Measurements from ENCODE around the gene PSMD3. TPM values are rescaled to one million over a fixed set of nuclear protein-coding genes. Genes with fewer than 3 reads are reported as not detected.

The PSMD3 gene
- total and polyA plus RNA-seq, 4 donors = 30.7 to 80.7 (median 66.3) TPM

DNA sequence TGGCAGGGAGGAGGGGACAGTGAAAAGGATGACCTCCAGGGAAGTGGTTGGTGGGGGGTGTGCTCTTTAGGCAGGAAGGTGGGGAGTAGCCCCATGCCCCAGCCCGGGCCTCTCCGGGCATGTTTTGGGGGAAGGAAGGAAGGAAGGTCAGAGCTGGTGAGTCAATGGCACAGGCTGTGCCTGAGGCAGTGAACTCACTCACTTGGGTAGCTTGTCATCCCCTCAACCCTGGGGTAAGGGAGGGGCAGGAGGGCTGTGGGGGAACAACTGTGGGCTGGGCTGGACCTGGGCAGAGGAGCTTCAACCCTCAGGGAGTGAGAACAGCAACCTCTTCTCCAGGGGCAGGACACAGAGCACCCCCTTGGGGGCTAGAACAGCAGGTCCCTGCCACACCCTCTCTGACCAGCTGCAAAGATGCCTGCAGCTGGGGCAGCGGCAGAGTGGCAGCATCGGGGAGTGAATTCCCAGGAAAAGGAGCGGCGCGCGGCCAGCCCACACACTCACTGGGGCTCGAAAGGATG is 40.9 kb downstream of the PSMD3 start:
- no peak overlapping the region for H3K27ac ChIP-seq (ENCODE audit: low read depth in 1 of 2, low read length in 2 of 2)
- TF ChIP-seq YY1 (IDR thresholded peaks at IDR 0.05) (no peak), SP1 (IDR thresholded peaks at IDR 0.05) (no peak), NR2F2 (IDR thresholded peaks at IDR 0.05) (no peak), EGR1 (IDR thresholded peaks at IDR 0.05; ENCODE audit: low read depth in 2 of 2) (no peak), HNF4G (IDR thresholded peaks at IDR 0.05) (no peak), FOXA2 (IDR thresholded peaks at IDR 0.05) (no peak), JUND (IDR thresholded peaks at IDR 0.05) (no peak), RXRA (IDR thresholded peaks at IDR 0.05) (no peak), GABPA (IDR thresholded peaks at IDR 0.05 in 1 of 2, conservative IDR thresholded peaks at IDR 0.05 in 1 of 2) (no peak), FOXA1 (IDR thresholded peaks at IDR 0.05) (no peak), RAD21 (IDR thresholded peaks at IDR 0.05) (no peak), TAF1 (conservative IDR thresholded peaks at IDR 0.05) (no peak)
- TF ChIP-seq, protein P1, sequence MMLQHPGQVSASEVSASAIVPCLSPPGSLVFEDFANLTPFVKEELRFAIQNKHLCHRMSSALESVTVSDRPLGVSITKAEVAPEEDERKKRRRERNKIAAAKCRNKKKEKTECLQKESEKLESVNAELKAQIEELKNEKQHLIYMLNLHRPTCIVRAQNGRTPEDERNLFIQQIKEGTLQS (IDR thresholded peaks at IDR 0.05) = no peak
- TF ChIP-seq, protein P2, sequence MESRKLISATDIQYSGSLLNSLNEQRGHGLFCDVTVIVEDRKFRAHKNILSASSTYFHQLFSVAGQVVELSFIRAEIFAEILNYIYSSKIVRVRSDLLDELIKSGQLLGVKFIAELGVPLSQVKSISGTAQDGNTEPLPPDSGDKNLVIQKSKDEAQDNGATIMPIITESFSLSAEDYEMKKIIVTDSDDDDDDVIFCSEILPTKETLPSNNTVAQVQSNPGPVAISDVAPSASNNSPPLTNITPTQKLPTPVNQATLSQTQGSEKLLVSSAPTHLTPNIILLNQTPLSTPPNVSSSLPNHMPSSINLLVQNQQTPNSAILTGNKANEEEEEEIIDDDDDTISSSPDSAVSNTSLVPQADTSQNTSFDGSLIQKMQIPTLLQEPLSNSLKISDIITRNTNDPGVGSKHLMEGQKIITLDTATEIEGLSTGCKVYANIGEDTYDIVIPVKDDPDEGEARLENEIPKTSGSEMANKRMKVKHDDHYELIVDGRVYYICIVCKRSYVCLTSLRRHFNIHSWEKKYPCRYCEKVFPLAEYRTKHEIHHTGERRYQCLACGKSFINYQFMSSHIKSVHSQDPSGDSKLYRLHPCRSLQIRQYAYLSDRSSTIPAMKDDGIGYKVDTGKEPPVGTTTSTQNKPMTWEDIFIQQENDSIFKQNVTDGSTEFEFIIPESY (IDR thresholded peaks at IDR 0.05) = no peak
- no peaks in the 10 kb centered on the region for H3K9me3 ChIP-seq (ENCODE audit: control insufficient read depth in 4 of 4, low read length in 3 of 4)
- no peaks in the 10 kb centered on the region for H3K27me3 ChIP-seq (ENCODE audit: control insufficient read depth in 4 of 4, insufficient read depth in 4 of 4, low read length in 3 of 4)
- WGBS = 92% methylated on average over 9 of the region's 9 CpGs
- H3K4me1 ChIP-seq (ENCODE audit: control insufficient read depth in 4 of 4, insufficient read depth in 4 of 4, low read length in 3 of 4) = peaks cover 0 to 14% (median 2%) of the 10 kb centered on the region in 4 donors
- no peak overlapping the region for H3K4me3 ChIP-seq (ENCODE audit: low read depth in 1 of 3, low read length in 3 of 3)
- peaks cover 5 to 32% (median 12%) of the 10 kb centered on the region in 4 donors for H3K36me3 ChIP-seq (ENCODE audit: control insufficient read depth in 4 of 4, insufficient read depth in 3 of 4, low read depth in 1 of 4, low read length in 3 of 4)
- no peak for DNase-seq (ENCODE audit: low spot score)
- no peak overlapping the region for H3K9ac ChIP-seq (ENCODE audit: low read depth in 1 of 2, low read length in 2 of 2)

DNA sequence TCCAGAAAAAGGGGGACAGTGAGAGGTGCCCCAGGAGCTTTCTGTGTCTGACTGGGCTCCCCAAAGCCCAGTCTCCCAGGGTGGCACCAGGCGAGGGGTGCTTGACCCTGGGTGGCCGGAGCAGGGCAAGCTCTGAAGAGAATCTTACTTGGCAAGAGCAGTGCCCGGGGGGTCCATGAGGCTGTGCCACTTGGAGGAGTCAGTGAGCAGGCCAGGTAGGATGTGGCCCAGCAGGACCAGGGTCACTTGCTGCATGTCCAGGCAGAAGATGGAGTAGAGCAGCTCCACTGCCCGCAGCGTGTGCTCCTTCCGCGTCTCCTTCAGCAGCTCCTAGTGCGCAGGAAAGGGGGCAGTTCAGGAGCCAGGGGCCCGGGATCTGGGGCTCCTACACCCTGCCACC is 41.9 kb downstream of the PSMD3 start:
- no peak for DNase-seq (ENCODE audit: low spot score)
- TF ChIP-seq, protein P3, sequence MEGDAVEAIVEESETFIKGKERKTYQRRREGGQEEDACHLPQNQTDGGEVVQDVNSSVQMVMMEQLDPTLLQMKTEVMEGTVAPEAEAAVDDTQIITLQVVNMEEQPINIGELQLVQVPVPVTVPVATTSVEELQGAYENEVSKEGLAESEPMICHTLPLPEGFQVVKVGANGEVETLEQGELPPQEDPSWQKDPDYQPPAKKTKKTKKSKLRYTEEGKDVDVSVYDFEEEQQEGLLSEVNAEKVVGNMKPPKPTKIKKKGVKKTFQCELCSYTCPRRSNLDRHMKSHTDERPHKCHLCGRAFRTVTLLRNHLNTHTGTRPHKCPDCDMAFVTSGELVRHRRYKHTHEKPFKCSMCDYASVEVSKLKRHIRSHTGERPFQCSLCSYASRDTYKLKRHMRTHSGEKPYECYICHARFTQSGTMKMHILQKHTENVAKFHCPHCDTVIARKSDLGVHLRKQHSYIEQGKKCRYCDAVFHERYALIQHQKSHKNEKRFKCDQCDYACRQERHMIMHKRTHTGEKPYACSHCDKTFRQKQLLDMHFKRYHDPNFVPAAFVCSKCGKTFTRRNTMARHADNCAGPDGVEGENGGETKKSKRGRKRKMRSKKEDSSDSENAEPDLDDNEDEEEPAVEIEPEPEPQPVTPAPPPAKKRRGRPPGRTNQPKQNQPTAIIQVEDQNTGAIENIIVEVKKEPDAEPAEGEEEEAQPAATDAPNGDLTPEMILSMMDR (IDR thresholded peaks at IDR 0.05; ENCODE audit: low read depth, low read length, missing input control) = no peak
- no peak for TF ChIP-seq SP1 (IDR thresholded peaks at IDR 0.05)
- TF ChIP-seq GABPA (IDR thresholded peaks at IDR 0.05 in 1 of 2, conservative IDR thresholded peaks at IDR 0.05 in 1 of 2) = no peak
- TF ChIP-seq, protein P4, sequence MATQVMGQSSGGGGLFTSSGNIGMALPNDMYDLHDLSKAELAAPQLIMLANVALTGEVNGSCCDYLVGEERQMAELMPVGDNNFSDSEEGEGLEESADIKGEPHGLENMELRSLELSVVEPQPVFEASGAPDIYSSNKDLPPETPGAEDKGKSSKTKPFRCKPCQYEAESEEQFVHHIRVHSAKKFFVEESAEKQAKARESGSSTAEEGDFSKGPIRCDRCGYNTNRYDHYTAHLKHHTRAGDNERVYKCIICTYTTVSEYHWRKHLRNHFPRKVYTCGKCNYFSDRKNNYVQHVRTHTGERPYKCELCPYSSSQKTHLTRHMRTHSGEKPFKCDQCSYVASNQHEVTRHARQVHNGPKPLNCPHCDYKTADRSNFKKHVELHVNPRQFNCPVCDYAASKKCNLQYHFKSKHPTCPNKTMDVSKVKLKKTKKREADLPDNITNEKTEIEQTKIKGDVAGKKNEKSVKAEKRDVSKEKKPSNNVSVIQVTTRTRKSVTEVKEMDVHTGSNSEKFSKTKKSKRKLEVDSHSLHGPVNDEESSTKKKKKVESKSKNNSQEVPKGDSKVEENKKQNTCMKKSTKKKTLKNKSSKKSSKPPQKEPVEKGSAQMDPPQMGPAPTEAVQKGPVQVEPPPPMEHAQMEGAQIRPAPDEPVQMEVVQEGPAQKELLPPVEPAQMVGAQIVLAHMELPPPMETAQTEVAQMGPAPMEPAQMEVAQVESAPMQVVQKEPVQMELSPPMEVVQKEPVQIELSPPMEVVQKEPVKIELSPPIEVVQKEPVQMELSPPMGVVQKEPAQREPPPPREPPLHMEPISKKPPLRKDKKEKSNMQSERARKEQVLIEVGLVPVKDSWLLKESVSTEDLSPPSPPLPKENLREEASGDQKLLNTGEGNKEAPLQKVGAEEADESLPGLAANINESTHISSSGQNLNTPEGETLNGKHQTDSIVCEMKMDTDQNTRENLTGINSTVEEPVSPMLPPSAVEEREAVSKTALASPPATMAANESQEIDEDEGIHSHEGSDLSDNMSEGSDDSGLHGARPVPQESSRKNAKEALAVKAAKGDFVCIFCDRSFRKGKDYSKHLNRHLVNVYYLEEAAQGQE (IDR thresholded peaks at IDR 0.05) = no peak
- no peak for TF ChIP-seq FOXA1 (IDR thresholded peaks at IDR 0.05)
- TF ChIP-seq RXRA (IDR thresholded peaks at IDR 0.05) = no peak
- no peak for TF ChIP-seq TAF1 (conservative IDR thresholded peaks at IDR 0.05)
- no peak for TF ChIP-seq YY1 (IDR thresholded peaks at IDR 0.05)
- TF ChIP-seq RAD21 (IDR thresholded peaks at IDR 0.05) = no peak
- TF ChIP-seq, protein P5, sequence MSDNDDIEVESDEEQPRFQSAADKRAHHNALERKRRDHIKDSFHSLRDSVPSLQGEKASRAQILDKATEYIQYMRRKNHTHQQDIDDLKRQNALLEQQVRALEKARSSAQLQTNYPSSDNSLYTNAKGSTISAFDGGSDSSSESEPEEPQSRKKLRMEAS (IDR thresholded peaks at IDR 0.05) = no peak
- 96% methylated on average over 9 of the region's 9 CpGs for WGBS
- H3K36me3 ChIP-seq (ENCODE audit: control insufficient read depth in 4 of 4, insufficient read depth in 3 of 4, low read depth in 1 of 4, low read length in 3 of 4) = peaks cover 5 to 32% (median 12%) of the 10 kb centered on the region in 4 donors
- no peak overlapping the region for H3K9ac ChIP-seq (ENCODE audit: low read depth in 1 of 2, low read length in 2 of 2)
- no peaks in the 10 kb centered on the region for H3K27me3 ChIP-seq (ENCODE audit: control insufficient read depth in 4 of 4, insufficient read depth in 4 of 4, low read length in 3 of 4)
- peaks cover 2 to 21% (median 7%) of the 10 kb centered on the region in 4 donors for H3K4me1 ChIP-seq (ENCODE audit: control insufficient read depth in 4 of 4, insufficient read depth in 4 of 4, low read length in 3 of 4)
- H3K9me3 ChIP-seq (ENCODE audit: control insufficient read depth in 4 of 4, low read length in 3 of 4) = no peaks in the 10 kb centered on the region
- H3K27ac ChIP-seq (ENCODE audit: low read depth in 1 of 2, low read length in 2 of 2) = no peak overlapping the region
- no peak overlapping the region for H3K4me3 ChIP-seq (ENCODE audit: low read depth in 1 of 3, low read length in 3 of 3)
